ENCODE measurements around the gene NFKBIB. TPM values are rescaled to one million over a fixed set of nuclear protein-coding genes. Genes with fewer than 3 reads are reported as not detected.

The NFKBIB gene
- total and polyA plus RNA-seq, 2 of the 13 experiments (the other 11 are each of a cell fraction or from before 2014, with no cell fraction given), result 8.6 to 14.9 TPM

DNA sequence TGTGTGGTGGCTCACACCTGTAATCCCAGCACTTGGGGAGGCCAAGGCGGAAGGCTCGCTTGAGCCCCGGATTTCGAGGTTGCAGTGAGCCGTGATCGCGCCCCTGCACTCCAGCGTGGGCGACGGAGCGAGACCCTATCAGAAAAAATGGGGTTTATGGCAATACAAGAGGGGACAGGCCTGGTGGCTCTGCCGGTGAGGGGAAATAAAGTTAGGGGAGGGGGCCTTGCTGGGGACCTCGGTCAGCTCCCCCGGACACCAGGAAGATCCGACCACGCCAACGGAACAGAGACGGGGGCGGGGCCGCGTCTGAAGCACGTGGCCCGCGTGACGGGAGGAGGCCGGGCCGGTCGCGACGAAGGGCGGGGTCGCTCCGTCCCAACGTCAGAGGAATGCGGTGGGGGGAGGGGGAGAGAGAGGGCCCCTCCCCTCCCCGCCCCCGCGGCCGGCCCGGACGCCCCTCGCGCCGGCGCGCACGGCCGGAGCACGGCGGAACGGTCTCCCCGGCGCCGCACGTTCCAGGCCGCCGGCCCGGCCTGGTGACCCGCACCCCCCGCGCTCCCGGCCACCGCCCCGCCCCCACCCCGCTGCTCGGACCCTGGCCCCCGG lies 48.0 kb upstream of the NFKBIB start (continued):
- TF ChIP-seq AHDC1 (CRISPR knock-in tag; IDR thresholded peaks at IDR 0.05; ENCODE audit: borderline replicate concordance) (no peak), NFRKB (IDR thresholded peaks at IDR 0.05) (no peak), ZNF775 (CRISPR knock-in tag; IDR thresholded peaks at IDR 0.05; ENCODE audit: borderline replicate concordance) (no peak), MYPOP (CRISPR knock-in tag; IDR thresholded peaks at IDR 0.05) (no peak), ZNF318 (CRISPR knock-in tag; IDR thresholded peaks at IDR 0.05) (no peak; the same call in 1 of the 2 replicates), NCOA1 (CRISPR knock-in tag; IDR thresholded peaks at IDR 0.05) (no peak), ZNF619 (CRISPR knock-in tag; IDR thresholded peaks at IDR 0.05) (no peak), ATF7-NPFF (CRISPR knock-in tag; IDR thresholded peaks at IDR 0.05; ENCODE audit: low read depth) (0 out of 2 replicates have a peak, but pooled peaks have one; percentile 63), ZNF616 (CRISPR knock-in tag; IDR thresholded peaks at IDR 0.05; ENCODE audit: low read depth) (0 out of 2 replicates have a peak, but pooled peaks have one; percentile 82), ZNF329 (CRISPR knock-in tag; IDR thresholded peaks at IDR 0.05; ENCODE audit: low read depth) (peak; percentile 76; the same call in 1 of the 2 replicates), MED13 (CRISPR knock-in tag; IDR thresholded peaks at IDR 0.05) (no peak), MTF1 (CRISPR knock-in tag; IDR thresholded peaks at IDR 0.05) (no peak), ZNF678 (CRISPR knock-in tag; IDR thresholded peaks at IDR 0.05) (0 out of 2 replicates have a peak, but pooled peaks have one; percentile 32), ARNT (IDR thresholded peaks at IDR 0.05) (no peak), TBX3 (IDR thresholded peaks at IDR 0.05; ENCODE audit: borderline replicate concordance) (no peak)
